Measurements from ENCODE around the gene ENHO.

Gene ENHO

DNA sequence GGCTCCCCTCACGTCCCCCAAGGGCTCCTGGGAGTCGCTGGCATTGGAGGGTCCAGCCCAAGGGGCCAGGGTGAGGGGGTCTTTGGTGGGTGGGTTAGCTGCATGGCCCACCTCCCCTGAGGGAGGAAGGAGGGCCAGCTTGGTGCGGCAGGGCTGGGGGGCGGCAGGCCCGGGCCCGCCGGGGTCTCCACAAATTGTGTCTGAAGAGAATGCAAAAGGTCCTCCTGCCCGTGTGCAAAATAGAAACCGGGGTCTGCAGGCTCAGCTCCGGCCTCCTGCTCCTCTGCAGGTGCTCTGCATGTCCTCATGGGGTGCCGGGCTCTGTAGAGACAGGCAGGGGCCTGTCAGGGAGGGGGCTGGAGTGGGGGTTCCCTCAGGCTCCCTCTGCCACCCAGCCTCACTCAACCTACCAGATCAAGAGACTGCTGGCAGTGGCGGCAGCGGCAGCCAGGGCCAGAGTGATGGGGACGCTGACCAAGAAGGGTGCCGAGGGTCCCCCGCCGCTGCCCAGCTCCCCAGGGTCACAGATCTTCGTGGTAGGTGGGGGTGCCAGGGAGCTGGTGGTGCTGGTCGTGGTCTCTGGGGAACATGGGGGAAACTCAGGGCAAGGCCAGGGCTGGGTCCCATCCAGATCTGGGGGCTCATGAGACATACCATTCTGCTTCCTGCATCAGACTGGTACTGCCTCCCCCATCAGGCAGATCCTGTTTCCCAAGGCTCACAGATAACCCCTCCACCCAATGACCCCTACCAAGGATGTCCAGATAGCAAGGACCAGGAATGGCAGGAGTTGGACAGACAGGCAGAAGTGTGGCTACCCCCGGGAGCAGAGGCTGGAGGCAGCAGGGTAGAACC is 29.2 kb upstream of the ENHO start:
- TF ChIP-seq CTCF (IDR thresholded peaks at IDR 0.05; ENCODE audit: insufficient read depth, low read length, poor library complexity, severe bottlenecking): no peak
- peaks cover 3% of the 10 kb centered on the region for H3K27me3 ChIP-seq (replicated peaks; ENCODE audit: control insufficient read depth, insufficient read depth, low read length)
- DNase-seq (ENCODE audit: extremely low read depth, insufficient read length): no peak
- no peaks in the 10 kb centered on the region for H3K36me3 ChIP-seq (ENCODE audit: control insufficient read depth, insufficient read depth, low read length)
- H3K4me3 ChIP-seq (replicated peaks; ENCODE audit: low read depth, low read length): no peak overlapping the region

DNA sequence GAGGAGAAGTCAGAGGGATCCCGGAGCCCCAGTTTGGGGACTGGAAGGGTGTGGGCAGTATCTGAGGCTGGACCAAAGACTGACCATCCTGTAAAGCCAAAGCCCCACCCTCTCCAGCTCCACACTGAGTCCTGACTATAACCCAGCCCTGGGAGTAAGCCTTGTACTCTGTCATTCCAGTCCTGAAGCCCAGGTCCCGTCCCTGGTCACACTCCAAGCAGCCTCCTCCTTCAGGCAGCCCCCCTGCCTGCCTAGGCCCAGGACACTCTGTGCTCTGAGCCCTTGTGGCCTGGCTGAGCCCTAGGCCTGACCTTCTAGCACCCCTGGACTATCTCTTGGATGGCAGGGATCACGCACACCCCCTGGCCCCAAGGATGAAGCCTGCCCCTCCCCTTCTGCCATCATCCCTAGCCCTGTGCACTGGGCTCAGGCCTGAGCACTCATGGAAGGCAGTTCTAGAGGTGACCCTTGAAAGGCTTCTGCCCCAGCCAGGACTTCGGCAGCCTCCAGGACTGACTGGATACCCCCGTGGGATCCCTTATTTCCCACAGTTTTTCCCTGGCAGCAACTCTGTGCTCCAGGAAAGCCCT is 28.0 kb upstream of the ENHO start:
- H3K27me3 ChIP-seq (replicated peaks; ENCODE audit: control insufficient read depth, insufficient read depth, low read length): peaks cover 3% of the 10 kb centered on the region
- DNase-seq (ENCODE audit: extremely low read depth, insufficient read length): no peak
- H3K4me3 ChIP-seq (replicated peaks; ENCODE audit: low read depth, low read length): no peak overlapping the region
- H3K36me3 ChIP-seq (ENCODE audit: control insufficient read depth, insufficient read depth, low read length): no peaks in the 10 kb centered on the region
- TF ChIP-seq CTCF (IDR thresholded peaks at IDR 0.05; ENCODE audit: insufficient read depth, low read length, poor library complexity, severe bottlenecking): no peak

DNA sequence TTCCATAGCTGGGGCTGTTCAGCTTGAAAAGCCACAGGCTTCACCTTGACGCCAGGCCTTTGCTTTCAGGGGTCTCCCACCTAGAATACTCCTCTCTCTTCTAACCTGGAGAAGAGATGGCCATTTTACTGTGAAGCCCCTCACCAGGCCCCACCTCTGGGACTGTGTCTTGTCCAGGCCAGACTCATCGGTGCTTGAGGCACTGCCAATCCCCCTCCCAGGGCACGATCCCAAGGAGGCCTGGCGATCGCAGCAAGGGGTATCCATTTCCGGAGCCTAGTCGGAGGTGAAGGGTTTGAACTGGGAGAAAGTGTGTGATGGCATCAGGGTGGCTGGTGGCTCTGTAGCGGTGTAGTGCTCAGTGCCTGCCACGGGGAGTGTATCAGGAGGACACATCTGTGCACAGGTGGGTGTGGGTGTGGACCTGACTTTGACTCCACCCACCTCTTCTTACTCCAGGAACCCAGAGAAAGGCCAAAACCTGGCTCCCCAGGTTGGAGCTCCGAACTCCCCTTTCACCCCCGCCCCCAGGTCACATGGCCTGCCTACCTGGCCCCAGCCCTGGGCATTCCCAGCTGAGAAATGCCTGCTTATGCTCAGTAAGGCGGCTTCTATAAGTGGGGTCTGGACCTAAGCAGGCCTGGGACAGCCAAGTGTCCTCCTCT is 27.4 kb upstream of the ENHO start:
- no peak for DNase-seq (ENCODE audit: extremely low read depth, insufficient read length)
- Histone ChIP-seq H3K36me3 (ENCODE audit: control insufficient read depth, insufficient read depth, low read length) (no peaks in the 10 kb centered on the region), H3K4me3 (replicated peaks; ENCODE audit: low read depth, low read length) (no peak overlapping the region), H3K27me3 (replicated peaks; ENCODE audit: control insufficient read depth, insufficient read depth, low read length) (peaks cover 2% of the 10 kb centered on the region)
- TF ChIP-seq CTCF (IDR thresholded peaks at IDR 0.05; ENCODE audit: insufficient read depth, low read length, poor library complexity, severe bottlenecking): no peak

GRCh38 chr9:34549407-34549732 is 26.6 kb upstream of the ENHO start:
- no peak for TF ChIP-seq CTCF (IDR thresholded peaks at IDR 0.05; ENCODE audit: insufficient read depth, low read length, poor library complexity, severe bottlenecking)
- peaks cover 2% of the 10 kb centered on the region for H3K27me3 ChIP-seq (replicated peaks; ENCODE audit: control insufficient read depth, insufficient read depth, low read length)

GRCh38 chr9:34547960-34548611 is 25.3 kb upstream of the ENHO start:
- DNase-seq (ENCODE audit: extremely low read depth, insufficient read length): no peak
- Histone ChIP-seq H3K36me3 (ENCODE audit: control insufficient read depth, insufficient read depth, low read length) (no peaks in the 10 kb centered on the region), H3K4me3 (replicated peaks; ENCODE audit: low read depth, low read length) (no peak overlapping the region), H3K27me3 (replicated peaks; ENCODE audit: control insufficient read depth, insufficient read depth, low read length) (no peaks in the 10 kb centered on the region; the same call in 1 of the 2 replicates)
- TF ChIP-seq CTCF (IDR thresholded peaks at IDR 0.05; ENCODE audit: insufficient read depth, low read length, poor library complexity, severe bottlenecking): peak; percentile 88

More at GRCh38 chr9:34549407-34549732, 26.6 kb upstream of the ENHO start:
- Histone ChIP-seq H3K36me3 (ENCODE audit: control insufficient read depth, insufficient read depth, low read length) (no peaks in the 10 kb centered on the region), H3K4me3 (replicated peaks; ENCODE audit: low read depth, low read length) (no peak overlapping the region)
- no peak for DNase-seq (ENCODE audit: extremely low read depth, insufficient read length)

All from GM06990 (cell line).